Chondrocyte (in vitro differentiated cells): Measurements from ENCODE around the gene RSRC1. TPM values are rescaled to one million over a fixed set of nuclear protein-coding genes. Genes with fewer than 3 reads are reported as not detected.
A peak's percentile ranks its signal among the peaks of the same experiment; 100 is the strongest.

Source experiments
- DNase-seq: peaks from one replicate; pipeline ENCODE4 v3.0.0; 2021; ENCODE audit warnings: mixed read lengths, low spot score
- H3K27ac Mint-ChIP-seq: one replicate; pipeline ENCODE4 v1.8.0; 2021; ENCODE audit warnings: mild to moderate bottlenecking, moderate library complexity, mixed read lengths; ENCODE audit not compliant: unreplicated experiment
- H3K27me3 Mint-ChIP-seq: 2 replicates; pipeline ENCODE4 v1.8.0; 2021; ENCODE audit warnings: low read depth, mixed read lengths
- H3K36me3 Mint-ChIP-seq: 2 replicates; pipeline ENCODE4 v1.8.0; 2021; ENCODE audit warnings: low read depth, mixed read lengths
- H3K4me1 Mint-ChIP-seq: 2 replicates; pipeline ENCODE4 v1.8.0; 2021; ENCODE audit warnings: low read depth, mild to moderate bottlenecking, mixed read lengths
- H3K4me3 Mint-ChIP-seq: one replicate; pipeline ENCODE4 v1.8.0; 2021; ENCODE audit warnings: mild to moderate bottlenecking, moderate library complexity, mixed read lengths; ENCODE audit not compliant: unreplicated experiment
- H3K9me3 Mint-ChIP-seq: 2 replicates; pipeline ENCODE4 v1.8.0; 2021; ENCODE audit warnings: low read depth, mixed read lengths
- CTCF ChIP-seq: fragments of 200-600 bp; sonication (generic); IDR thresholded peaks from 2 replicates; pipeline ENCODE4 v1.5.0; 2021; ENCODE audit warnings: antibody characterized with exemption, mild to moderate bottlenecking, moderate library complexity
- total RNA-seq: library from RNA; stranded (reverse); gene quantifications from 3 replicates; pipeline ENCODE4 v1.2.1, GENCODE V29; 2021

Gene RSRC1
- total RNA-seq, 1 donor from 2014 or later = 23.5 TPM

- H3K27ac Mint-ChIP-seq = no peak overlapping the region
- H3K9me3 Mint-ChIP-seq = no peaks in the 10 kb centered on the region
- TF ChIP-seq CTCF = no peak
Measured at GRCh38 chr3:158460926-158461325, 351.0 kb downstream of the RSRC1 start.

GRCh38 chr3:158463556-158463955 lies 353.7 kb downstream of the RSRC1 start:
- Mint-ChIP-seq H3K27me3 (no peaks in the 10 kb centered on the region), H3K36me3 (no peaks in the 10 kb centered on the region), H3K4me3 (no peak overlapping the region), H3K27ac (no peak overlapping the region), H3K4me1 (no peaks in the 10 kb centered on the region), H3K9me3 (no peaks in the 10 kb centered on the region)
- DNase-seq = no peak
- TF ChIP-seq CTCF = no peak

More at GRCh38 chr3:158460926-158461325, 351.0 kb downstream of the RSRC1 start:
- Mint-ChIP-seq H3K4me3 (no peak overlapping the region), H3K4me1 (no peaks in the 10 kb centered on the region), H3K27me3 (no peaks in the 10 kb centered on the region), H3K36me3 (no peaks in the 10 kb centered on the region)
- no peak for DNase-seq

GRCh38 chr3:158465074-158465473 lies 355.2 kb downstream of the RSRC1 start:
- Mint-ChIP-seq H3K4me3 (no peak overlapping the region), H3K27me3 (no peaks in the 10 kb centered on the region), H3K36me3 (no peaks in the 10 kb centered on the region), H3K4me1 (no peaks in the 10 kb centered on the region), H3K27ac (no peak overlapping the region), H3K9me3 (no peaks in the 10 kb centered on the region)
- TF ChIP-seq CTCF = no peak
- DNase-seq = no peak

- Mint-ChIP-seq H3K27ac (peak overlapping the region; percentile 41), H3K9me3 (no peaks in the 10 kb centered on the region)
- DNase-seq = no peak
Measured at GRCh38 chr3:158470944-158471638, 361.2 kb downstream of the RSRC1 start.

More at GRCh38 chr3:158470944-158471638, 361.2 kb downstream of the RSRC1 start:
- no peaks in the 10 kb centered on the region for H3K36me3 Mint-ChIP-seq
- no peaks in the 10 kb centered on the region for H3K27me3 Mint-ChIP-seq
- no peak overlapping the region for H3K4me3 Mint-ChIP-seq
- H3K4me1 Mint-ChIP-seq = peaks cover 19% of the 10 kb centered on the region
- no peak for TF ChIP-seq CTCF
